GM23338 (cell line): ENCODE results near the gene CD28.

ENCODE experiments used
- CREB1 ChIP-seq: fragments of 250-450 bp; sonication (Bioruptor Pico); IDR thresholded peaks from 2 replicates; pipeline ENCODE4 v1.5.0; 2020; ENCODE audit warnings: low read depth, mild to moderate bottlenecking, moderate library complexity
- EZH2 ChIP-seq: fragments of 200-600 bp; sonication (generic); IDR thresholded peaks from one replicate; pipeline ENCODE4 v1.8.0; 2017; ENCODE audit warnings: antibody characterized with exemption, mild to moderate bottlenecking, low read depth; ENCODE audit not compliant: unreplicated experiment
- JUNB ChIP-seq: IDR thresholded peaks from one replicate; pipeline ENCODE4 v1.6.1; 2016; ENCODE audit warnings: antibody characterized with exemption; ENCODE audit not compliant: unreplicated experiment
- NANOG ChIP-seq: IDR thresholded peaks from 2 replicates; pipeline ENCODE4 v1.6.1; 2016; ENCODE audit warnings: antibody characterized with exemption, borderline replicate concordance
- POLR2AphosphoS5 ChIP-seq: IDR thresholded peaks from 2 replicates; pipeline ENCODE4 v1.6.1; 2016; ENCODE audit warnings: antibody characterized with exemption, low read depth
- REST ChIP-seq: IDR thresholded peaks from one replicate; pipeline ENCODE4 v1.6.1; 2018; ENCODE audit warnings: antibody characterized with exemption; ENCODE audit not compliant: unreplicated experiment
- ZNF114 ChIP-seq: fragments of 250-450 bp; sonication (Bioruptor Pico); IDR thresholded peaks from 2 replicates; pipeline ENCODE4 v1.5.0; 2020; ENCODE audit warnings: mild to moderate bottlenecking, moderate library complexity
- TF ChIP-seq, protein P1 (sequence below), 2 experiments: fragments of 200-600 bp in 1 of 2; sonication (generic) in 1 of 2; conservative IDR thresholded peaks; 2 replicates each; pipeline versions ENCODE4 v1.5.1 to v1.6.1; 2016 to 2017; ENCODE audit warnings: antibody characterized with exemption in 2 of 2, low read depth in 2 of 2, mild to moderate bottlenecking in 2 of 2, moderate library complexity in 1 of 2
- TF ChIP-seq, protein P2 (sequence below): IDR thresholded peaks from 2 replicates; pipeline ENCODE4 v1.6.1; 2016; ENCODE audit warnings: antibody characterized with exemption

DNA sequence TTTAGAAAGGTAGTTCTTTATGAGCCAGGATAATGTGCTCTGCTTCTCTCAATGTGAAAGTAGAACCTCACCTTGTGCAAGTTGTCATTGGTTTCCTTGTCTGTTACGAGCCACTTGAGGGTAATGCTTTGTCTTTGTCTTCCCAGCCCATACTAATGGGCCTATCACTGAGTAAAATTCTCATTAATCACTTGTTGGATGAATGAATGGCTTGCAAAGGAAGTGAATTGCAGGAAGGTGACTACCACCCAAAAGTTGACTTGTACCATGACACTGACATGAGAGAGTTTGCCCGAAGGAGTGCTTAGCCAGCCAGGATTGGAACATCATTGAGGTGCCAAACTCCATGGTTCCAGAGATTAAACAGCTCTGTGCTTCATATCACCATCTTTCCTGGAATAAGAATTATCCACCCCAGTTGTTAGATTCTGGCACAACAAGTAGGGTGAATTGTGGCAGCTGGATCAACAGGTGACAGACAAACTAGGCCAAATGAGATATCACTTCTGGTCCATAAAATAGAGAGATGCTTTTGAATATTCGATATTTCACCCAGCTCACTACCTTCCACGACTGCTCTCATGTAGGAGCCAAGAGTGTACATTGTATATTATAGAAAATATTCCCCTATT lies 20.5 kb upstream of the CD28 start:
- TF ChIP-seq, protein P1, sequence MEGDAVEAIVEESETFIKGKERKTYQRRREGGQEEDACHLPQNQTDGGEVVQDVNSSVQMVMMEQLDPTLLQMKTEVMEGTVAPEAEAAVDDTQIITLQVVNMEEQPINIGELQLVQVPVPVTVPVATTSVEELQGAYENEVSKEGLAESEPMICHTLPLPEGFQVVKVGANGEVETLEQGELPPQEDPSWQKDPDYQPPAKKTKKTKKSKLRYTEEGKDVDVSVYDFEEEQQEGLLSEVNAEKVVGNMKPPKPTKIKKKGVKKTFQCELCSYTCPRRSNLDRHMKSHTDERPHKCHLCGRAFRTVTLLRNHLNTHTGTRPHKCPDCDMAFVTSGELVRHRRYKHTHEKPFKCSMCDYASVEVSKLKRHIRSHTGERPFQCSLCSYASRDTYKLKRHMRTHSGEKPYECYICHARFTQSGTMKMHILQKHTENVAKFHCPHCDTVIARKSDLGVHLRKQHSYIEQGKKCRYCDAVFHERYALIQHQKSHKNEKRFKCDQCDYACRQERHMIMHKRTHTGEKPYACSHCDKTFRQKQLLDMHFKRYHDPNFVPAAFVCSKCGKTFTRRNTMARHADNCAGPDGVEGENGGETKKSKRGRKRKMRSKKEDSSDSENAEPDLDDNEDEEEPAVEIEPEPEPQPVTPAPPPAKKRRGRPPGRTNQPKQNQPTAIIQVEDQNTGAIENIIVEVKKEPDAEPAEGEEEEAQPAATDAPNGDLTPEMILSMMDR (conservative IDR thresholded peaks at IDR 0.05; ENCODE audit: low read depth in 2 of 2): no peak
- TF ChIP-seq, protein P2, sequence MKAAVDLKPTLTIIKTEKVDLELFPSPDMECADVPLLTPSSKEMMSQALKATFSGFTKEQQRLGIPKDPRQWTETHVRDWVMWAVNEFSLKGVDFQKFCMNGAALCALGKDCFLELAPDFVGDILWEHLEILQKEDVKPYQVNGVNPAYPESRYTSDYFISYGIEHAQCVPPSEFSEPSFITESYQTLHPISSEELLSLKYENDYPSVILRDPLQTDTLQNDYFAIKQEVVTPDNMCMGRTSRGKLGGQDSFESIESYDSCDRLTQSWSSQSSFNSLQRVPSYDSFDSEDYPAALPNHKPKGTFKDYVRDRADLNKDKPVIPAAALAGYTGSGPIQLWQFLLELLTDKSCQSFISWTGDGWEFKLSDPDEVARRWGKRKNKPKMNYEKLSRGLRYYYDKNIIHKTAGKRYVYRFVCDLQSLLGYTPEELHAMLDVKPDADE: no peak
- TF ChIP-seq POLR2AphosphoS5 (no peak), REST (no peak), ZNF114 (CRISPR knock-in tag) (no peak), EZH2 (no peak), JUNB (no peak), NANOG (no peak), CREB1 (CRISPR knock-in tag) (no peak)
